GM18499 (cell line): Measurements from ENCODE around the gene SMIM36.
"Not testable (repeated sequence)": the region's sequence is repeated elsewhere in the genome, so short reads cannot be mapped to it uniquely, and the experiment has no call there.

Experiments used
- ATAC-seq: cut with Tn5 transposase; IDR thresholded peaks from one replicate; pipeline ENCODE4 v1.9.1; 2021; ENCODE audit warnings: moderate number of reproducible peaks; ENCODE audit not compliant: insufficient read depth, unreplicated experiment

SMIM36 gene

GRCh38 chr17:55513885-55514590 is 2.8 kb upstream of the SMIM36 start:
- no peak for ATAC-seq

GRCh38 chr17:55507669-55508068 is 3.6 kb downstream of the SMIM36 start:
- not testable (repeated sequence) for ATAC-seq

GRCh38 chr17:55501626-55502025 is 9.6 kb downstream of the SMIM36 start:
- ATAC-seq: not testable (repeated sequence)

GRCh38 chr17:55500103-55500502 is 11.1 kb downstream of the SMIM36 start:
- ATAC-seq: no peak

GRCh38 chr17:55496094-55496881 is 15.0 kb downstream of the SMIM36 start:
- ATAC-seq: no peak

GRCh38 chr17:55495239-55495638 is 16.0 kb downstream of the SMIM36 start:
- no peak for ATAC-seq

GRCh38 chr17:55492781-55493341 is 18.4 kb downstream of the SMIM36 start:
- ATAC-seq: no peak

- ATAC-seq: no peak
Measured at GRCh38 chr17:55490376-55490775, 20.9 kb downstream of the SMIM36 start.

- no peak for ATAC-seq
Measured at GRCh38 chr17:55487695-55488432, 23.4 kb downstream of the SMIM36 start.

- ATAC-seq: no peak
Measured at GRCh38 chr17:55484575-55484974, 26.7 kb downstream of the SMIM36 start.

- ATAC-seq: no peak
Measured at GRCh38 chr17:55482591-55483389, 28.5 kb downstream of the SMIM36 start.

- ATAC-seq: no peak
Measured at GRCh38 chr17:55480631-55481315, 30.5 kb downstream of the SMIM36 start.

GRCh38 chr17:55479903-55480302 is 31.3 kb downstream of the SMIM36 start:
- ATAC-seq: no peak

- no peak for ATAC-seq
Measured at GRCh38 chr17:55478971-55479370, 32.3 kb downstream of the SMIM36 start.

- ATAC-seq: no peak
Measured at GRCh38 chr17:55466671-55467070, 44.6 kb downstream of the SMIM36 start.

GRCh38 chr17:55465771-55466170 is 45.5 kb downstream of the SMIM36 start:
- not testable (repeated sequence) for ATAC-seq

- no peak for ATAC-seq
Measured at GRCh38 chr17:55463600-55463999, 47.7 kb downstream of the SMIM36 start.

GRCh38 chr17:55462711-55463110 is 48.5 kb downstream of the SMIM36 start:
- ATAC-seq: no peak

GRCh38 chr17:55462234-55462633 is 49.0 kb downstream of the SMIM36 start:
- ATAC-seq: no peak
